GM19351 (cell line): ENCODE data around the gene KCNC1.

ENCODE experiments used
- ATAC-seq: cut with Tn5 transposase; IDR thresholded peaks from one replicate; pipeline ENCODE4 v1.9.1; 2021; ENCODE audit warnings: mild to moderate bottlenecking, moderate library complexity; ENCODE audit not compliant: unreplicated experiment

Gene KCNC1

DNA sequence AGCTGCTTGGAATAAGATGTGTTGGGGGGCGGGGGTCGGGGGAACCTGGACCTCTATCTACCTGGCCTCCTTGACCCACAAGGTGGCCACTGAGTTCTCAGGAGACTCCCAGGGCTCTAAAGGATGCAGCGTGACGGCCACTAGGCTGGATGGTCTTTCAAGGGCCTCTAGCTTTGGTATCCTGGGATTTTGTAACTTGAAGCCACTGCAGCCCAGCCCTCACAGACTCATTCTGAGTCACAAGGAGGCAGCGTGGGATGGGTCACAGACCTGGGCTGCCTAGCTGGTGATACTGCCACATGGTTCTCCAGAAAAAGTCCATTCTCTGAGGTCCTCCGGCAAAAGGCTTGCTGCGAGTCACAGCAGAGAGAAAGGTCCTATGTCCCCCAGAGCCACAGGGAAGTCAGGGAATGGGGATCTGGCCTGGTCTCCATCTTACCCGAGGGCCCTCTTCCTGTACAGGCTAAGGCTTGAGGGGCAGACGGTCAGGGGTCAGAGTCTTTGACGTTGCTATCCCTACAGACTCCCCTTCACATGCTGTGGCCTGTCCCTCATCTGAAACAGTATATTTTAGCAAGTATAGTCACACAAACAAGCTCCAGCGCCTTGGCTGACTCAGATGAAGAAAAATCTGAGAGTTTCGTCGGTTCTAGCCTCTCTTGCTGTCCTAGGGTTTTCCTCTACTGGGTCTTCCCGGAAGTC lies 52.4 kb downstream of the KCNC1 start:
- no peak for ATAC-seq

DNA sequence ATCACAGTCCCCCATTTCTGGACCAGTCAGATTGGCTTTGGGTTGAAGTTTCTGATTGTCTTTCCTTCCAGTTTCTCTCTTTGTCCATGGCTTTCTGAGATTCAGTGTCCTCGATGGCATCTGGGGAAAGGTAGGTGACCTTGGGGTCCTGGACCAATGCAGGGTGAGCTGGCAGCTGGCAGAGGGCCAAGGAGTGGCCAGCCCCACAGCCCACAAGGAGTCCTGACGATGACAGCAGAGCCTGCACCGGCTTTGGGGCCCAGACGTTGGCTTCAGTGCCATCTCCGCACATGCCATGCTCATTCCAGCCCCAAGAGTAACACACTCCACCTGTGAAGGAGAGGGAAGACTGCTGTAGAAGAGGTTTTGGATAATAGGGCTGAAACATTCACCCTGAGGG lies 53.5 kb downstream of the KCNC1 start:
- ATAC-seq, result no peak

DNA sequence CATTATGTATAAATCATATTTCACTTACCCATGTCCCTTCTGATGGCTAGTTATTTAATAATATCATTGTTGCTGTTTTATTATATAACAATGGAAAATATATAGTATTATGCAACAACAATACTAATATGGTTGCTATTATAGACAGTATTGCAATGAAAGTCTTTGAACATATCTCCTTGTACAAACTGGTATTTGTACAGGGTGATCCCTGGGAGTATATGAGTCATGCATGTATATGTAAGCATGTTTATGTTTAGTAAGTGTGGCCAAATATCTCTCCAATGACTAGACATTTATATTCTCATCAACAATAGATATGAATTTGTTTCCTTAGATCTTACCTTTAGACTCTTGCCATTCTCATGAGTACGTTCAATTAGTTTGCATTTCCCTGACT lies 55.9 kb downstream of the KCNC1 start:
- no peak for ATAC-seq

DNA sequence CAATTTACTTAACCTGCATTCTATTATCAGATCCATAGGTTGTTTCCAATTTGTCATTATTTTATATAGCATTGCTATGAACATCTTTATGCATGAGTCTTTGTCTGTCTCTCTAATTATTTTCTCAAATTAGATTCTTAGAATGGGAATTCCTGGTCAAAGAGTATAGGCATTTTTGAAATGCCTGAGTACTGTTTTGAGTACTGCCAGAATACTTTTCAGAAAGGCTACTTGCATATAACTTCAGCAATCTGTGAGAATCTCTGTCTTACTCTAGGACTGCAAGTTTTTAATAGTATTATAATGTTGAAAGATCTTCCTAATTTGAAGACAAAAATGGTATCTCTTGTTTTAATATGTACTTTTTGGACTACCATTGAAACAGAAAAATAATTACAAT lies 56.6 kb downstream of the KCNC1 start:
- no peak for ATAC-seq

DNA sequence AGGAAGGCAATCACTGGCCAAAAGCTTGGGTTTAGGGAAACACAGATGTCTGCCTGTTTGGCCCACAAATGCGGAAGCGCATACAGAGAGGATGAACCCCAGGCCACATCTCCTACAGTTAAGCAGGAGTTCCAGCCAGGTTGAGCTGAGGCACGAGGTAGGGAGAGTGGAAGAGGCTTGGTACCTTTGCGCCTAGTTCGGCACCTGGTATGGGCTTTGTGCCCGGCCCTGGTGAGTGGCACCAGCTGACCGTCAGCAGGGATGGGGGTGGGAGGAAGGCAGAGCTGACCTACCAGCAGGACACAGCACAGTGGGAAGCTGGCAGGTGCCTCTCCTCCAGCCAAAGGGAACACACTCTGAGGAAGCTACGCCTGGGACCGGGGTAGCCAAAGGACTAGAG lies 57.6 kb downstream of the KCNC1 start:
- ATAC-seq, result no peak

DNA sequence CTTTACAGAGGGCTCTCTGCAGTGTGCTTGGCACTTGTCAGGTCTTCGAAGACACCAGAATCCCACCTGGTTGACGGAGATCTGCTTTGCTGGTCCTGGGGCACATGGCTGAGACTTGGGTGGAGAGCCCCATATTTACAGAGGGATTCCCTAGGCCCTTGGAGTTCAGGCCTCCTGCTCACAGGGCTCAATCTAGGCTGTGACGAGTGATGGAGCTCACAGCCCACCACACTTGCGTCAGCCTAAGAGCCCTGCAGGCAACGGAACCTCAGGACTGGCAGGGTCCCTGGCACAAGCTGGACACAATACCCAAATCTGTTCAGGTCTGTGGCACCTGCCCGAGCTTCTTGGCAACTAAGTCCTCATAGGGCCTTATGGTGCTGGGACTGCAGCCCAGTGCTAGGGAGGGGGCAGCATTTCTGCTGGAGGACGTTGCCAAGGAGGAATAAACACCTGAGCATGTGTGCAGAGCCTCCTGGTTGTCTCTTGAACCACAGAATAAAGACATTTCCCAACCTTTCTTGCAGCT lies 59.1 kb downstream of the KCNC1 start:
- ATAC-seq, result no peak

DNA sequence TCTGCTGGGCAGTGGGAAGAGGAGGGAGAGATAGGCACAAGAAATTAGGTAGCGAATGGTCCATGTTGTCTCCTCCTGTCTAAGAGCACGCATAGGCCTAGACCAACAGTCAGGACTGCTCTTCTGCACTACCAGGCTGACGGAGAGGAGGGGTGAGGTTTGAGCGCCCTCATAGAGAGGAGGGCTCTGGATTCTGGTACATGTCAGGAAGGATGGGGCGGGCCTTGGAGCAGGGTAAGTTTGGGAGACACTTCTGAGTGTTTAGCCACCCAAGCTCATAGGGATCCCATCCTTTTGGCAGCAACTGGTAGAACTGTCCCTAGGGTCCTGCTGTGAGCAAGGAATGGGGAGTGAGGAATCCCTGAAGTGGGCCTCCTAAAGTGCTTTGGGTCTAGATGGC lies 60.4 kb downstream of the KCNC1 start:
- ATAC-seq, result no peak

DNA sequence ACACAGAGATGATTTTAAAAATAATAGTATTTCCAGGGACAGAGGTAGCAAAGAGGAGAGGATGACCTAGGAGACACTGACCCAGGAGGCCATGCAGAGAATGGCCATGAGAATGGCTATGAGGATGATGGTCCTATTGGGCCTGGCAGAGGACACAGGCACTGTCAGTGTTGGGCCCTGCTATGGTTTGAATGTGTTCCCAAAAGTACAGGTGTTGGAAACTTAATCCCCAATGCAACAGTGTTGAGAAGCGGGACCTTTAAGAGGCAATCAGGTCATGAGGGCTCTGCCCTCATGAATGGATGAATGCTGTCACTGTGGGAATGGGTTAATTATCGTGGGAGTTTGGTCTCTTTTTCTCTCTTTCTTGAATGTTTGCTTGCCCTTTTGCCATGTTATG lies 61.6 kb downstream of the KCNC1 start:
- no peak for ATAC-seq

DNA sequence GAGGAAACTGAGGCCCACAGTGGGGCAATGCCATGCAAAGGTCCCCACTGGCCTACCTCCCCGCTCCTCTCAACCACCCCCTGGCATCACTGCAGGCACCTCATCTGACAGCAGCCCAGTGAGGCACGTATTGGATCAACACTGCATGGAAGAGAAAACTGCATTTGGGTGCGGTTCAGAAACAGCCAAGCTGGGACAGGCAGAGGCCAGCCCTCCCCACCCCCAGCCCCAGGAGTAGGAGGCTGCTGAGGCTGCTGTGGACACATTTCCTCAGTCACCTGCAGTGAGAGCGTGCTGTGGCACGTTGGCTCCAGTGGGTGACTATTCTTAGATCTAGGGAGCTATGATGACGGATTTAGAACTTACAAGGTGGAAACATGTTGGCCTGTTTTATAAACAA lies 63.7 kb downstream of the KCNC1 start:
- ATAC-seq, result no peak

DNA sequence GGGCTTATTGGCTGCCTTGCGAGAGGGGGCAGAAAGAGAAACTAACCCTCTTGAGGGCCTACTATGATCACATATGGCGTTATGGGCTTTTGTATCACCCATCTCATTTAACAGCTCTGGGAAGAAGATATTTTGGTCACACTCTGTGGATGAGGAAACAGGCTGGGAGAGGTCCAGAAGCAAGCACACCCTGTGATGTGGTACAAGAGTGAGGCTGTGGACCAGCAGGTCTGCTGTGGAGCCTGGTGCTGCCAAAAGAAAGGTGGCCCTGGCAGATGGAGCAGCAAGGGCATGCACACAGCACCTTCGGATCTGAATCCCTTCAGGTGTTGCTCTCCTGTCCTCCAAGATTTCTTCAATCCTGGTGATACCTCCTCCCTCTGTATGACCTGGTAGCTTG lies 64.1 kb downstream of the KCNC1 start:
- ATAC-seq, result no peak

DNA sequence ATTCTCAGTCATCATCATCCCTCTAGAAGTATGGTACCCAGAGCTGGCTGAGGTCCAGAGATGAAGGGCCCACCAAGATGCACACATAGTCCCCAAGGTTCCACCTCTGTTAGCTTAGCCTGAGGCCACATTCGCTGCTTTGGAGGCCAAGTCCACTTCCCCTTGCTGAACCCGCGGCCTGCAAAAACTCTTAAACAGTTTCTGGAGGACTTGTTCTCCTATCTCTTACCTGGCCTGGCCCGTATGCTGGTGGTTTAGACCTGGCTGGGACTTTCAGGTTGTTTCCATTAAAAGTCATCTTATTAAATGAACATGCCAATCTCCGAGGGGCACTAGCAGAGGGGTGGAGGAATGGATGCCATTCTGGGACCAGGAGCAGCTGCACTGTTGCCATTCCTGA lies 64.6 kb downstream of the KCNC1 start:
- ATAC-seq, result no peak

DNA sequence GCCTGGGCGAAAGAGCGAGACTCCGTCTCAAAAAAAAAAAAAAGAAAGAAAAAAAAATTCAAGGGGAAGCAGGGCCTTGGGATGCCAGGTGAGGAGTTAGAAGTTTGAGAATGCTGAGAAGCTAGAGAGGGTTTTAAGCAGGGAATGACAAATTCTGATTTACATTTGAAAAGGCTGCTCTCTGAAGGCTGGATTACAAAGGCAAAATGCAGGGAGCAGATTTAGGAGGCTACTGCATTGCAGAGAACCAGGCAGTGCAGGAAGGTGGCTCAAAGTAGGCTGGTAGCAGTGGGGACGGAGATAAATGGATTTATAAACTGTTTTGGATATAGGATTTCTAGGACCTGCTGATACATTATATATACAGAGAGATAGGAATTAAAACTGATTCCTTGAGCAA lies 66.6 kb downstream of the KCNC1 start:
- no peak for ATAC-seq

DNA sequence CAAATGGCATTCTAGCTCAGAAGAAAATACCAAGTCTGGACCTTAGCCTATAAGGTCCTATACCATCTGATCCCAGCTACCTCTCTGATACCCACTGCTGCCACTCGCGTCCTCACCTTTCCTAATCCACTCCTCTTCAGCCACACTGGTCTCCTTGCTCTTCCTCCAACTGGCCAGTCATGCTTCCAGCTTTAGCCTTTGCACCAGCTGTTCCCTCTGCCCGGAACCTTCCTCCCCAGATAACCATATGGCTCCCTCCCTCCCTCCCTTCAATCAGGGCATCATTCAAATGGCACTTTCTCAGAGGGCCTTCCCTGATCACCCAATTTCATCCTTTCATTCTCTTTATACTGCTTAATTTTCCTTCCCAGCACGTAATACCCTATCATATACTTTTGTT lies 67.9 kb downstream of the KCNC1 start:
- no peak for ATAC-seq

DNA sequence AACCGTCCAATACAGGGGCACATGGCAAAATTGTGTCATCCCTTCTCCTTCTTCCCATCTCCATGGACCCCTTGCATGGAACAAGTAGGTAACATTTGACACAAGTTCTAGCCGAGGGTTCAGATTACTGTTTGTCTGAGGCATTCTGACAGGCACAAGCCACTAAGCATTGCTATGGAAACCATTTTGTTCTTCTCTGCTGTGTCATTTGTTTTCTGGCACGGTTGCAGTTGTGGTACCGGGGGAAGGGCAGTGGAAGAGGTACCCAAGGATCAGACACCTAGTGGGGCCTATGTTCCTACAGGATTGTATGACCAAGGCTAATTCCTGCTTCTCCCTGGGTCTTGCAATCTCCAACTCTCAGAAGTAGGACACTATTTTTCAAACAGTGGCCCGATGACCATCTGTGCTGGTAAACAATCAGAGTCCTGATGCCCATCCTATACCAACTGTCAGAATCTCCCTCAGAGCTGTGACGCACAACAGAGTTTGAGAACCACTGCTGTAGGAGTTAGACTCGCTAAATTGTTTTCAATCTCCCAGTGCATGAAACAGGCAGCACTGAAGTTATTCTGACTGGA lies 69.3 kb downstream of the KCNC1 start:
- no peak for ATAC-seq

DNA sequence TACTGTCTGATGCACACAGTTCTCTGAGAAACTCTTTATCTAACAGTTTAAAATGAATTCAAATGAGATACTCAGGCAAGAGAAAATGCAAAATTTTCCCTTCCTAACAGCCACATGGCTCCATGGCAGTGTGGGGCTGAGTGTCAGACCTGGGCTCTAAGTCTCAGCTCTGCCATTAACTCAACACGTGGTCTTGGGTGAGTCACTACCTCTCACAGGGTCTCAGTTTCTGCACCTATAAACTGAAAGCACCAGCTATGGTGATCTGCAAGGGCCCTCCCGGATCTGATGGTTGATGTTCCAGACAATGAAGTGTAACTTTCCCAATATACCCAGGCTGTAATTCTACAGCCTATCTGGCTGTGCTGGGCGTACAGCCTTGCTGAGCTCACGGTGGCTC lies 70.5 kb downstream of the KCNC1 start:
- no peak for ATAC-seq

DNA sequence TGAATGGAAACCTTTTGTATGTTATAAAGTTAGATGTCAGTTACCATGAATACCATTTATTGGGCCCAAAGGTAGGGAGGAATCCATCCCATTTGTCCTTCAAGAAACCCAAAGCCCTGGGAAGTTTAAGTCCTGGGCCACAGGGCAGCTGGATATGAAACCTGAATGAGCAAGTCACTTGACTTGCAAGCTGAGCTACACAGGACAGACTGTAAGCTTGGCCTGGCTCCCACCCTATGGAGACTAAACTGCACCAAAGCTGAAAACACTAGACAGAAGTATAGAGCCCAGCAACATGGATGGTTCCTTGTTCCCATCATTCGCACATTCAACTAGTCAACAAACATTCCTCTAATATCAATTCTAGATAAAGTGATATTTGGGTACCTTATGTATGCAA lies 71.3 kb downstream of the KCNC1 start:
- no peak for ATAC-seq

DNA sequence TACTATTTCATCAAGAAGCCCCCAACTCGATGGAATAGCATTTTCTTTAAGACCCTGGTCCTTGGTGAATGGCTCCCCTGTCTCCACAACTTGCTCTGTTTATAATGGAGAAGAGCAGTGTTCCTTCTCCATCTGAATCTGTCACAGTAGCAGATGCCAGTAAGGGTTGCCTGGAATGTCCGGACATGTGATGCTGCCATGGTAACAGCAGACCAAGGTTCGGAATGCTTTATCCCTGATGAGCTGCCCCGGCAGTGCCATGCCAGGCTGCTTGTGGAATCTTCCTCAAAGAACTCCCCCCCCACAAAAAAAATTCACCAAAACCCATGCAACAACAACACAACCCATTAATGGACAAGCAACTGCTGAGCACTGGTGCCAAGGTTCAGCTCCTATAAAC lies 72.5 kb downstream of the KCNC1 start:
- no peak for ATAC-seq

DNA sequence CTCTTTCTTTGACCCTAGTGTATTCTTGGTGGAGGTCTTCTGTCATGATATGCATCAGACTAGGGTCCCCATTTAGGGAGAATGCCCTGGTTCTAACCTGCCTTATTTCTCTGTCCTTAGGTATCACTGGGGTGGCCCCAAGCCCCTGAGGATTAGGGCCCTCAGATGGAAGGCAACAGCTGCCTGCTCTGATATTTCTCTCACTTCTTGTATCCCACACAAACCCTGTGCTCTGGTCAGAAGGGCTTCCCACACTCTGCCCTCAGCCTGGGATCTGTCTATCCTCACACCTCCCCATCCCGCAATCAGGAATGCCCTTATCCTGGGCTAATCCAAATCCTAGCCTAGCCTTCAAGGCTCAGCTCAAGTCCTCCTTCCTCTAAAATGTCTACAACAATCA lies 75.5 kb downstream of the KCNC1 start:
- no peak for ATAC-seq

DNA sequence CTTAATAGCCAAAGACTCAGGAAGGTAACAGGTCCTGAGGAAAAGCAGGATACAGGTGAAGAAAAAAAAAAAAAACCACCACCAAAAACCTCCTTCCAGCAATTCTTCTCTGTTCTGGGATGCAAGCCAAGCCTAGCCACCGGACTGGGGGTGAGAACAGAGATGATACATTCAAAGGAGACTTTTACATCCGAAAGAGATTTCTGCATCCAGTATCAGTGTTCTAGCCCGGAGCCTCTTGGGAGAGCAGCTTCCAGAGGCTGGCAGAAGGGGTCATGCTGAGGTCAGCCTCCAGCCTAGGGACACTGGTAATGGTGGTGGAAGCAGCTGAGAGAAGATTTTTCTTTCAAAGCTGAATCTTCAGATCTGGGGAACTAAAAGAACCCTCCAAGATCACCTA lies 76.2 kb downstream of the KCNC1 start:
- ATAC-seq, result no peak

DNA sequence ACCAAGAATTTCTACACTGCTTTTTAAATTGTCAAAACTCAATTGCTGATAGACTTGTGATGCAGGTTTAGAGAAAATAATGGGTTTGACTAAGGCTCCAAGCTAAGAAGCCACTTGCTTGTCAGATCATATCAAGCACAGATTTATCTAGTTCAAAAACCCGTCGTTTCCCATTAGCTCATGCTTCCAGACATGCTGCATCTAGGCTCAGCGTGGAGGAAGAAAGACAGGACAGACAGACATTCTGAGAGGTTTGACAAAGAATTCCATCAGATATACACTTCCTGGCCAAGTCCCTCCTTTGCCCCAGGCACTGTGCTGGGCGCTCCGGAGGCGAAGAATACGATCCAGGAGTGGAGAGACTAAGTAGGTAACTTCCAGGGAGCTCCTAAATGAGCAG lies 76.8 kb downstream of the KCNC1 start:
- no peak for ATAC-seq

DNA sequence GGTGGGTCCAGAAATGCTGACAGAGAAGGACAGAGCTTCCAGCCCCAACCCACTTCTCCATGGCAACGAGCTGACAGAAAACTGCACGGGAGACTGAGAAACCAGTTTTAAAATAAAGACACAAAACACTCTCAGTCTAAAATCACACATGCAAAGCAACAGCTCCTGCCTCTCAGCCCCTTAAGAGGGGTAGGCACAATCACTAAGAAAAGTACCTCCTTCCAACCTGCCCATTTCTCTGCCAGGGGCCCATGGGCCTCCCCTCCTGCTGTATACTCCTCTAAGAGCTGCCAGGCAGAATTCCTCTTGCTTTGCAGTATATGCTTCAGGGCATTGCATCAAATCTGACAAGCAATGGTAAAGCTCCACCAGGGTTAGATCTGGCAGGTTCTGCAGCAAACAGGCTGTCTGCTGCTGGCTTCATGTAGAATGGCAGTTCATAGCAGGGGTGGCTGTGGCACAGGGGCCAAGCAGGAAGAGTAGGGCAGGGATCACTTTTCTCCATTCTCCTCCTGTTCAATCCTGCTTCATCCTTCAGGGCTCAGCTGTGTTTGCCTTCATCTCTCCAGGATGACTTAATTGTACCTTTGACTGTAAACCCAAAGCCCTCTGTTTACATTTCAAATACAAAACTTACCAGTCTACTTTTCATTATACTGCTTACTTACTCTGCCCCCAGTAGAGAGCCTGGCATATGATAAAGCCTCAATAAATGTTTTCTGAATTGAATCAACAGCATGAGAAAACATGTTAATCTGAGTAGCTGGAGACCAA lies 77.7 kb downstream of the KCNC1 start:
- ATAC-seq, result no peak

DNA sequence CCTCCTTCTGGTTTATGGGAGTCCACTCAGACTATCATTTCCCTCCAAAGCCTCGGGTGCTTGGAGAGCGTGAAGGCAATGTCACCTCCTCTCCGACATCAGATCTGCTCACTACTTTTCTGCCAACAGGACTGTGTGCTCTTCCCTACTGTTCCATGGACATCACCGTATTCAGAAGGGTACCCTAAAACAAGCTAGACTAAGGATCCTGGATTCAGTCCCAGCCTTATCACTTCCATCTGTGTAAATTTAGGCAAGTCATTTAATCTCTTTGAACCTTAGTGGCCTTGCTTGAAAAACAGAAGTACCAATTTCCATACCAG lies 78.2 kb downstream of the KCNC1 start:
- no peak for ATAC-seq
